HFF-Myc (cell line): Measurements from ENCODE around the gene SOCS2.
A peak's percentile ranks its signal among the peaks of the same experiment; 100 is the strongest.

ENCODE experiments used
- DNase-seq: peaks from one replicate; pipeline ENCODE4 v3.0.0-alpha.2; 2011; ENCODE audit warnings: low read depth; ENCODE audit errors: extremely low read depth
- H3K4me3 ChIP-seq: replicated peaks from 2 replicates; pipeline ENCODE4 v1.5.1; 2011; ENCODE audit warnings: low read depth, mild to moderate bottlenecking, control low read depth, low read length
- CTCF ChIP-seq: IDR thresholded peaks from 2 replicates; pipeline ENCODE4 v1.5.1; 2012; ENCODE audit warnings: mild to moderate bottlenecking, low read depth, low read length, control low read depth; ENCODE audit errors: missing control alignments

SOCS2 gene

GRCh38 chr12:93571365-93571924 lies 1.0 kb upstream of the SOCS2 start:
- H3K4me3 ChIP-seq, result peak overlapping the region; percentile 72
- no peak for DNase-seq
- peak; percentile 46 for TF ChIP-seq CTCF

- peak overlapping the region; percentile 72 for H3K4me3 ChIP-seq
- no peak for TF ChIP-seq CTCF
- no peak for DNase-seq
Observed at GRCh38 chr12:93572712-93573551, 457 bp downstream of the SOCS2 start.

- no peak for TF ChIP-seq CTCF
- no peak for DNase-seq
Observed at GRCh38 chr12:93573552-93574223, 1.2 kb downstream of the SOCS2 start.

GRCh38 chr12:93577222-93577621 lies 4.7 kb downstream of the SOCS2 start:
- TF ChIP-seq CTCF, result no peak
- DNase-seq, result no peak
- no peak overlapping the region for H3K4me3 ChIP-seq

More at GRCh38 chr12:93573552-93574223, 1.2 kb downstream of the SOCS2 start:
- H3K4me3 ChIP-seq, result peak overlapping the region; percentile 72

GRCh38 chr12:93578221-93578620 lies 5.7 kb downstream of the SOCS2 start:
- no peak overlapping the region for H3K4me3 ChIP-seq
- no peak for DNase-seq
- TF ChIP-seq CTCF, result no peak

- no peak for DNase-seq
- H3K4me3 ChIP-seq, result no peak overlapping the region
- TF ChIP-seq CTCF, result no peak
Observed at GRCh38 chr12:93580682-93581081, 8.2 kb downstream of the SOCS2 start.
